ENCODE data around the gene ATG9A.

ATG9A gene

DNA sequence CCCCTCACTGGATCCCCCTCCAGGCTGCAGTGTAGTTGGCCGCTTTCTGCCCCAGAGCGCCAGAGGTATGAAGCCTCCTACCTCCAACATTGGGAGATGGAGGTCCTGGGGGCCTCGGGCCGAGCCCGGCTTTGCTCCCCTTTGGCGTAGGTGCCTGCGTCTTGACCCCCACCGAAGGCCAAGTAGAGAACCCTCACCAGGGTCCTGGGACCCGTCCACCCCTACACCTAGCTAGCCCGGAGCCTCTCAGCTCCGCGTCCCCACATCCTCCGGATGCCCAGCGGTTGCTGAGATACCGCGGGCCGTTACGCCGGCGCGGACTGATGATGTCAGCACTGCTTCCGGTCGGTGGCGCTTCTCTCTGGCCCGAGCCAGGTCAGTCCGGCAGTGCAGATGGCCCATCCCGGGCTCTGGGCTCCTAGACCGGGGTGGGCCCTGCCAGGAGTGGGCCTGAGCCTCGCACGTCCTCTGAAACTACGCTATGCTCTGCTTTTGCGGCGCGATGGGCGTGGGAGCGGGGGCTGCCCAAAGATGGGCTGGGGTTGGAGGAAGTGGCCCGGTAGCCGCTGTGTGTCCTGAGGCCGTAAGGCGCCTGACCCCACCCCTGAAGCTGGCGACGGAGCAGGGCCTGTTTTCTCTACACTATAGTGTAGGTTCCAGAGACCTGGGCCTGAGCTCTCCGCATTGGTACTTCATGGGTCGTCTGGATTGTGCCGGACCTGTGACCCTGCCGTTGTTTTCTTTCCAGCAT lies 15.9 kb upstream of the ATG9A start, which contains the start of the genes GLB1L and STK16 (continued):
- TF ChIP-seq SP2 (tag by site-specific recombination; IDR thresholded peaks at IDR 0.05) (peak; percentile 69), HOXA7 (CRISPR knock-in tag; IDR thresholded peaks at IDR 0.05; ENCODE audit: borderline replicate concordance) (no peak), ZSCAN30 (tag by site-specific recombination; IDR thresholded peaks at IDR 0.05) (no peak), ZFP3 (tag by site-specific recombination; IDR thresholded peaks at IDR 0.05; ENCODE audit: low read depth) (no peak), ZNF335 (tag by site-specific recombination; conservative IDR thresholded peaks at IDR 0.05) (peak; percentile 90), ZNF146 (tag by site-specific recombination; IDR thresholded peaks at IDR 0.05) (no peak), ZNF133 (tag by site-specific recombination; IDR thresholded peaks at IDR 0.05) (no peak), ZNF473 (tag by site-specific recombination; IDR thresholded peaks at IDR 0.05) (no peak), ZNF792 (tag by site-specific recombination; IDR thresholded peaks at IDR 0.05) (no peak), KLF8 (tag by site-specific recombination; IDR thresholded peaks at IDR 0.05) (peak; percentile 57; the same call in 1 of the 2 replicates), HOXC10 (CRISPR knock-in tag; IDR thresholded peaks at IDR 0.05) (no peak), ZNF830 (tag by site-specific recombination; IDR thresholded peaks at IDR 0.05; ENCODE audit: low read depth) (no peak), FEZF1 (tag by site-specific recombination; IDR thresholded peaks at IDR 0.05) (no peak), ZNF514 (tag by site-specific recombination; IDR thresholded peaks at IDR 0.05) (no peak), ZNF596 (tag by site-specific recombination; IDR thresholded peaks at IDR 0.05) (no peak), ZNF658 (tag by site-specific recombination; IDR thresholded peaks at IDR 0.05) (no peak), ZNF184 (tag by site-specific recombination; IDR thresholded peaks at IDR 0.05) (no peak), REPIN1 (tag by site-specific recombination; IDR thresholded peaks at IDR 0.05; ENCODE audit: low read depth) (no peak)
- TF ChIP-seq, protein P1, sequence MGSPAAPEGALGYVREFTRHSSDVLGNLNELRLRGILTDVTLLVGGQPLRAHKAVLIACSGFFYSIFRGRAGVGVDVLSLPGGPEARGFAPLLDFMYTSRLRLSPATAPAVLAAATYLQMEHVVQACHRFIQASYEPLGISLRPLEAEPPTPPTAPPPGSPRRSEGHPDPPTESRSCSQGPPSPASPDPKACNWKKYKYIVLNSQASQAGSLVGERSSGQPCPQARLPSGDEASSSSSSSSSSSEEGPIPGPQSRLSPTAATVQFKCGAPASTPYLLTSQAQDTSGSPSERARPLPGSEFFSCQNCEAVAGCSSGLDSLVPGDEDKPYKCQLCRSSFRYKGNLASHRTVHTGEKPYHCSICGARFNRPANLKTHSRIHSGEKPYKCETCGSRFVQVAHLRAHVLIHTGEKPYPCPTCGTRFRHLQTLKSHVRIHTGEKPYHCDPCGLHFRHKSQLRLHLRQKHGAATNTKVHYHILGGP (tag by site-specific recombination; IDR thresholded peaks at IDR 0.05) = peak; percentile 51; the same call in 1 of the 2 replicates
- TF ChIP-seq, protein P2, sequence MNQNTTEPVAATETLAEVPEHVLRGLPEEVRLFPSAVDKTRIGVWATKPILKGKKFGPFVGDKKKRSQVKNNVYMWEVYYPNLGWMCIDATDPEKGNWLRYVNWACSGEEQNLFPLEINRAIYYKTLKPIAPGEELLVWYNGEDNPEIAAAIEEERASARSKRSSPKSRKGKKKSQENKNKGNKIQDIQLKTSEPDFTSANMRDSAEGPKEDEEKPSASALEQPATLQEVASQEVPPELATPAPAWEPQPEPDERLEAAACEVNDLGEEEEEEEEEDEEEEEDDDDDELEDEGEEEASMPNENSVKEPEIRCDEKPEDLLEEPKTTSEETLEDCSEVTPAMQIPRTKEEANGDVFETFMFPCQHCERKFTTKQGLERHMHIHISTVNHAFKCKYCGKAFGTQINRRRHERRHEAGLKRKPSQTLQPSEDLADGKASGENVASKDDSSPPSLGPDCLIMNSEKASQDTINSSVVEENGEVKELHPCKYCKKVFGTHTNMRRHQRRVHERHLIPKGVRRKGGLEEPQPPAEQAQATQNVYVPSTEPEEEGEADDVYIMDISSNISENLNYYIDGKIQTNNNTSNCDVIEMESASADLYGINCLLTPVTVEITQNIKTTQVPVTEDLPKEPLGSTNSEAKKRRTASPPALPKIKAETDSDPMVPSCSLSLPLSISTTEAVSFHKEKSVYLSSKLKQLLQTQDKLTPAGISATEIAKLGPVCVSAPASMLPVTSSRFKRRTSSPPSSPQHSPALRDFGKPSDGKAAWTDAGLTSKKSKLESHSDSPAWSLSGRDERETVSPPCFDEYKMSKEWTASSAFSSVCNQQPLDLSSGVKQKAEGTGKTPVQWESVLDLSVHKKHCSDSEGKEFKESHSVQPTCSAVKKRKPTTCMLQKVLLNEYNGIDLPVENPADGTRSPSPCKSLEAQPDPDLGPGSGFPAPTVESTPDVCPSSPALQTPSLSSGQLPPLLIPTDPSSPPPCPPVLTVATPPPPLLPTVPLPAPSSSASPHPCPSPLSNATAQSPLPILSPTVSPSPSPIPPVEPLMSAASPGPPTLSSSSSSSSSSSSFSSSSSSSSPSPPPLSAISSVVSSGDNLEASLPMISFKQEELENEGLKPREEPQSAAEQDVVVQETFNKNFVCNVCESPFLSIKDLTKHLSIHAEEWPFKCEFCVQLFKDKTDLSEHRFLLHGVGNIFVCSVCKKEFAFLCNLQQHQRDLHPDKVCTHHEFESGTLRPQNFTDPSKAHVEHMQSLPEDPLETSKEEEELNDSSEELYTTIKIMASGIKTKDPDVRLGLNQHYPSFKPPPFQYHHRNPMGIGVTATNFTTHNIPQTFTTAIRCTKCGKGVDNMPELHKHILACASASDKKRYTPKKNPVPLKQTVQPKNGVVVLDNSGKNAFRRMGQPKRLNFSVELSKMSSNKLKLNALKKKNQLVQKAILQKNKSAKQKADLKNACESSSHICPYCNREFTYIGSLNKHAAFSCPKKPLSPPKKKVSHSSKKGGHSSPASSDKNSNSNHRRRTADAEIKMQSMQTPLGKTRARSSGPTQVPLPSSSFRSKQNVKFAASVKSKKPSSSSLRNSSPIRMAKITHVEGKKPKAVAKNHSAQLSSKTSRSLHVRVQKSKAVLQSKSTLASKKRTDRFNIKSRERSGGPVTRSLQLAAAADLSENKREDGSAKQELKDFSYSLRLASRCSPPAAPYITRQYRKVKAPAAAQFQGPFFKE (tag by site-specific recombination; IDR thresholded peaks at IDR 0.05; ENCODE audit: borderline replicate concordance) = no peak
- TF ChIP-seq, protein P3, sequence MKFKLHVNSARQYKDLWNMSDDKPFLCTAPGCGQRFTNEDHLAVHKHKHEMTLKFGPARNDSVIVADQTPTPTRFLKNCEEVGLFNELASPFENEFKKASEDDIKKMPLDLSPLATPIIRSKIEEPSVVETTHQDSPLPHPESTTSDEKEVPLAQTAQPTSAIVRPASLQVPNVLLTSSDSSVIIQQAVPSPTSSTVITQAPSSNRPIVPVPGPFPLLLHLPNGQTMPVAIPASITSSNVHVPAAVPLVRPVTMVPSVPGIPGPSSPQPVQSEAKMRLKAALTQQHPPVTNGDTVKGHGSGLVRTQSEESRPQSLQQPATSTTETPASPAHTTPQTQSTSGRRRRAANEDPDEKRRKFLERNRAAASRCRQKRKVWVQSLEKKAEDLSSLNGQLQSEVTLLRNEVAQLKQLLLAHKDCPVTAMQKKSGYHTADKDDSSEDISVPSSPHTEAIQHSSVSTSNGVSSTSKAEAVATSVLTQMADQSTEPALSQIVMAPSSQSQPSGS (tag by site-specific recombination; IDR thresholded peaks at IDR 0.05; ENCODE audit: low read depth) = peak; percentile 22; the same call in 1 of the 2 replicates
- TF ChIP-seq, protein P4, sequence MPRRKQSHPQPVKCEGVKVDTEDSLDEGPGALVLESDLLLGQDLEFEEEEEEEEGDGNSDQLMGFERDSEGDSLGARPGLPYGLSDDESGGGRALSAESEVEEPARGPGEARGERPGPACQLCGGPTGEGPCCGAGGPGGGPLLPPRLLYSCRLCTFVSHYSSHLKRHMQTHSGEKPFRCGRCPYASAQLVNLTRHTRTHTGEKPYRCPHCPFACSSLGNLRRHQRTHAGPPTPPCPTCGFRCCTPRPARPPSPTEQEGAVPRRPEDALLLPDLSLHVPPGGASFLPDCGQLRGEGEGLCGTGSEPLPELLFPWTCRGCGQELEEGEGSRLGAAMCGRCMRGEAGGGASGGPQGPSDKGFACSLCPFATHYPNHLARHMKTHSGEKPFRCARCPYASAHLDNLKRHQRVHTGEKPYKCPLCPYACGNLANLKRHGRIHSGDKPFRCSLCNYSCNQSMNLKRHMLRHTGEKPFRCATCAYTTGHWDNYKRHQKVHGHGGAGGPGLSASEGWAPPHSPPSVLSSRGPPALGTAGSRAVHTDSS (tag by site-specific recombination; IDR thresholded peaks at IDR 0.05) = no peak
- TF ChIP-seq, protein P5, sequence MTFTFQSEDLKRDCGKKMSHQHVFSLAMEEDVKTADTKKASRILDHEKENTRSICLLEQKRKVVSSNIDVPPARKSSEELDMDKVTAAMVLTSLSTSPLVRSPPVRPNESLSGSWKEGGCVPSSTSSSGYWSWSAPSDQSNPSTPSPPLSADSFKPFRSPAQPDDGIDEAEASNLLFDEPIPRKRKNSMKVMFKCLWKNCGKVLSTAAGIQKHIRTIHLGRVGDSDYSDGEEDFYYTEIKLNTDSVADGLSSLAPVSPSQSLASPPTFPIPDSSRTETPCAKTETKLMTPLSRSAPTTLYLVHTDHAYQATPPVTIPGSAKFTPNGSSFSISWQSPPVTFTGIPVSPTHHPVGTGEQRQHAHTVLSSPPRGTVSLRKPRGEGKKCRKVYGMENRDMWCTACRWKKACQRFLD (tag by site-specific recombination; IDR thresholded peaks at IDR 0.05) = no peak
- TF ChIP-seq, protein P6, sequence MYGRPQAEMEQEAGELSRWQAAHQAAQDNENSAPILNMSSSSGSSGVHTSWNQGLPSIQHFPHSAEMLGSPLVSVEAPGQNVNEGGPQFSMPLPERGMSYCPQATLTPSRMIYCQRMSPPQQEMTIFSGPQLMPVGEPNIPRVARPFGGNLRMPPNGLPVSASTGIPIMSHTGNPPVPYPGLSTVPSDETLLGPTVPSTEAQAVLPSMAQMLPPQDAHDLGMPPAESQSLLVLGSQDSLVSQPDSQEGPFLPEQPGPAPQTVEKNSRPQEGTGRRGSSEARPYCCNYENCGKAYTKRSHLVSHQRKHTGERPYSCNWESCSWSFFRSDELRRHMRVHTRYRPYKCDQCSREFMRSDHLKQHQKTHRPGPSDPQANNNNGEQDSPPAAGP (tag by site-specific recombination; IDR thresholded peaks at IDR 0.05) = 0 out of 2 replicates have a peak, but pooled peaks have one; percentile 38
- TF ChIP-seq, protein P7, sequence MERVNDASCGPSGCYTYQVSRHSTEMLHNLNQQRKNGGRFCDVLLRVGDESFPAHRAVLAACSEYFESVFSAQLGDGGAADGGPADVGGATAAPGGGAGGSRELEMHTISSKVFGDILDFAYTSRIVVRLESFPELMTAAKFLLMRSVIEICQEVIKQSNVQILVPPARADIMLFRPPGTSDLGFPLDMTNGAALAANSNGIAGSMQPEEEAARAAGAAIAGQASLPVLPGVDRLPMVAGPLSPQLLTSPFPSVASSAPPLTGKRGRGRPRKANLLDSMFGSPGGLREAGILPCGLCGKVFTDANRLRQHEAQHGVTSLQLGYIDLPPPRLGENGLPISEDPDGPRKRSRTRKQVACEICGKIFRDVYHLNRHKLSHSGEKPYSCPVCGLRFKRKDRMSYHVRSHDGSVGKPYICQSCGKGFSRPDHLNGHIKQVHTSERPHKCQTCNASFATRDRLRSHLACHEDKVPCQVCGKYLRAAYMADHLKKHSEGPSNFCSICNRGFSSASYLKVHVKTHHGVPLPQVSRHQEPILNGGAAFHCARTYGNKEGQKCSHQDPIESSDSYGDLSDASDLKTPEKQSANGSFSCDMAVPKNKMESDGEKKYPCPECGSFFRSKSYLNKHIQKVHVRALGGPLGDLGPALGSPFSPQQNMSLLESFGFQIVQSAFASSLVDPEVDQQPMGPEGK (tag by site-specific recombination; IDR thresholded peaks at IDR 0.05) = 0 out of 2 replicates have a peak, but pooled peaks have one; percentile 28

All from HEK293 (cell line).